ENCODE data around the gene CACNA1G.

DNA sequence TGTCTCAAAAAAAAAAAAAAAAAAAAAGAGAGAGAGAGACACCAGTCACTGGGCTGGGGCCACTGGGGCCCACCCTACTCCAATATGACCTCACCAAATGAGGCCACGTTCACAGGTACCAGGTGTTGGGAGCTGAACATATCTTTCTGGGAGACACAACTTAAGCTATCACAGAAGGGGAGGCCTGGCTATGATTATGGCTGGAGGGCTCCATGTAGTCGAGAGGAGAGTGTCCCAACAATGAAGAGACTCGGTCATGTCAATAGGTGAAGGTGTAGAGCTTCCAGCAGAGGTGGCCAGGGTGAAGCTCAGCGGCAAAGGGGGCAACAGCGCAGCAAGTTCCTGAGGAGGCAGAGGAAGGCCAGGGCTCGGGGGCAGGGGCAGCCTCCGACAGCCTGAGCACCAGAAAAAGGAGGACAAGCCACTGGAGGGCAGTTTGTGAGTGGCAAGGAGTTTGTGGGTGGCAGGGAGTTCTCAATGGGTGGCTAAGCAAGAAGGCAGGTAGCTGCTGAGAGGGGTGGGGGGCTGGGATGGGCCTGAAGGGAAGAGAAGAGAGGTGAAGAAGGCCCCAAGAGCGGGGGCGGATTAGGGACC is 102.2 kb downstream of the CACNA1G start:
- TF ChIP-seq, protein P1, sequence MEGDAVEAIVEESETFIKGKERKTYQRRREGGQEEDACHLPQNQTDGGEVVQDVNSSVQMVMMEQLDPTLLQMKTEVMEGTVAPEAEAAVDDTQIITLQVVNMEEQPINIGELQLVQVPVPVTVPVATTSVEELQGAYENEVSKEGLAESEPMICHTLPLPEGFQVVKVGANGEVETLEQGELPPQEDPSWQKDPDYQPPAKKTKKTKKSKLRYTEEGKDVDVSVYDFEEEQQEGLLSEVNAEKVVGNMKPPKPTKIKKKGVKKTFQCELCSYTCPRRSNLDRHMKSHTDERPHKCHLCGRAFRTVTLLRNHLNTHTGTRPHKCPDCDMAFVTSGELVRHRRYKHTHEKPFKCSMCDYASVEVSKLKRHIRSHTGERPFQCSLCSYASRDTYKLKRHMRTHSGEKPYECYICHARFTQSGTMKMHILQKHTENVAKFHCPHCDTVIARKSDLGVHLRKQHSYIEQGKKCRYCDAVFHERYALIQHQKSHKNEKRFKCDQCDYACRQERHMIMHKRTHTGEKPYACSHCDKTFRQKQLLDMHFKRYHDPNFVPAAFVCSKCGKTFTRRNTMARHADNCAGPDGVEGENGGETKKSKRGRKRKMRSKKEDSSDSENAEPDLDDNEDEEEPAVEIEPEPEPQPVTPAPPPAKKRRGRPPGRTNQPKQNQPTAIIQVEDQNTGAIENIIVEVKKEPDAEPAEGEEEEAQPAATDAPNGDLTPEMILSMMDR (IDR thresholded peaks at IDR 0.05): no peak
- no peak for TF ChIP-seq POLR2A (IDR thresholded peaks at IDR 0.05)

All from esophagus squamous epithelium (tissue), 4 donors.